ENCODE data around the gene ATF6.
"Not testable (repeated sequence)": the region's sequence is repeated elsewhere in the genome, so short reads cannot be mapped to it uniquely, and the experiment has no call there.

ATF6 gene, protein sequence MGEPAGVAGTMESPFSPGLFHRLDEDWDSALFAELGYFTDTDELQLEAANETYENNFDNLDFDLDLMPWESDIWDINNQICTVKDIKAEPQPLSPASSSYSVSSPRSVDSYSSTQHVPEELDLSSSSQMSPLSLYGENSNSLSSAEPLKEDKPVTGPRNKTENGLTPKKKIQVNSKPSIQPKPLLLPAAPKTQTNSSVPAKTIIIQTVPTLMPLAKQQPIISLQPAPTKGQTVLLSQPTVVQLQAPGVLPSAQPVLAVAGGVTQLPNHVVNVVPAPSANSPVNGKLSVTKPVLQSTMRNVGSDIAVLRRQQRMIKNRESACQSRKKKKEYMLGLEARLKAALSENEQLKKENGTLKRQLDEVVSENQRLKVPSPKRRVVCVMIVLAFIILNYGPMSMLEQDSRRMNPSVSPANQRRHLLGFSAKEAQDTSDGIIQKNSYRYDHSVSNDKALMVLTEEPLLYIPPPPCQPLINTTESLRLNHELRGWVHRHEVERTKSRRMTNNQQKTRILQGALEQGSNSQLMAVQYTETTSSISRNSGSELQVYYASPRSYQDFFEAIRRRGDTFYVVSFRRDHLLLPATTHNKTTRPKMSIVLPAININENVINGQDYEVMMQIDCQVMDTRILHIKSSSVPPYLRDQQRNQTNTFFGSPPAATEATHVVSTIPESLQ

DNA sequence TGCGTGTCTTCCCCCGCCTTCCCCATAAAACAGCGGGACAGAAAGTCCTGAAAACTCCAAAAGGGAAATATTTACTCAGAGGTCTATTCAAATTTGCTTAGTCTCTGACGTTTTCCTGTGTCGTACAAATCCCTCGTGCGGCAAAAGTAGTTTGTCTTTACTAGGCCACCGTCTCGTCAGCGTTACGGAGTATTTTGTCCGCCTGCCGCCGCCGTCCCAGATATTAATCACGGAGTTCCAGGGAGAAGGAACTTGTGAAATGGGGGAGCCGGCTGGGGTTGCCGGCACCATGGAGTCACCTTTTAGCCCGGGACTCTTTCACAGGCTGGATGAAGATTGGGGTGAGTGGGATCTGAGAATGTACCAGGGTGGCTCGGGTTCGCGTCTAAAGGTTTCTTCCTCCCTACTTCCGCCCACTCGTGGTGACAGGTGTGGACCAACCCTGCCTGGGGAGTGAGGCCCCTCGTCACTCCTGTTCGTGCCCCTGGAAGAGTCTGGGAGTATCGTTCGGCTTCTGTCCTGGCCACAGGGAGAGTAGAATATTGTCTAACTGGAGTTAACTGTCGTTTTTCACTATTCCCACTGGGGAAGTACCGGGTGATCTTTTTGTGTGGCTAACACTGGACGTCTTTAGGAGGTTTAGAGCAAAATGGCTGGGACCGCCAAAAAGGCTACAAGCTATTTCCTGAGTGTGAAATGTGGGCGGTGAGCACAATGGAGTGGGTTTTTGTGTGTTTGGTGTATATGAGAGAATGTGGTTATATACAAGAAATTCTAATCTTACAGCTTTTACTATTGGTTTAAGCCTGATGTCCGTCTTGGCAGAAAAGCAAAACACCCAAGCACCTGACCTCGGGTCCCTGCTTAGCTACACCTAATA is at the start of gene ATF6:
Gene ATF6 (plus strand): TSS at position 219 of the 880 bp plus-strand sequence. CDS start 41 bp downstream, at position 260.
- DNase-seq, result peak; percentile 93

DNA sequence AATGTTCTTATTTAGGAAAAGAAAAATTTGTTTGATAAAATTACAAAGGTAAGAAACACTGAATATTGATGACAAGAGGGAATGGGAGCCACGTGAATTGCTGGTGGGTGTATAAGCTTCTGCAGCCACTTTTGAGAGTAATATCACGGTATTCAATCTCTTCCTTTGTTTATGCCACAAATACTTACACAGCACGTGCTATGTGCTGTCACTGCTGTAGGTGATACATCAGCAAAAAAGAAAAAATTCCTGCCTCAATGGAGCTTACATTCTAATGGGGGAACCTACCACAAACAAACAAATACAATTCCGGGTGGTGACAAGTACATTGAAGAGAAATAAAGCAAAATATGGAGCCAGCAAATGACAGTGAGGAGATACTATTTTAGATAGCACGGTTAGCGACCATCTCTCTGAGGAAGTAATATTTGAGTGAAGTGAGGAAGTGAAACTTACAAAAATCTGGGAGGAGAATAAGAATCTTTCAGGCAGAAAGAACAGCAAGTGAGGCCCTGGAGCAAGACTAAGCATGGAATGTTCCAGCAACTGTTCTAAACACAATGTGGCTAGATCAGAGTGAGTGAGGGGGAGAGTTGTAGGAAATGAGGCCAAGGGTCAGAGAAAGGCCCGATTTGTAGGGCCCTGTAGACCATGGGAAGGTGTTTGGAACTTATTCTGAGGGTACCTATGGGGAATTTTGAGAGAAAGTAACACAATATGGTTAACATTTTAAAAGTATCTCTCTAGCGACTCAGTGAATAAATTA is 47.4 kb upstream of the ATF6 start:
- no peak for DNase-seq

DNA sequence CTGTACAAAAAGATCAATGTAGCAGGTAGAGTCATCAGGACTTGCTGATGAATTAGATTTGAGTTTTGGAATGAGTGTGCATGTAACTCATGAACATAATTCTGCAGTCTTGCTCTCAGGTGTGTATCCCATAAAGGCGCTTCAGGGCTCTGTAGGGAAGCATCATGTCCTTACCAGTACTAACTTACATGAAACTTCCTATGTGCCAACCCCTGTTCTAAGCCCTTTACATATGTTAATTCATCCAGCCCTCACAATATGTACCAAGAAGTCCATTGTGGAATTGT is 46.9 kb upstream of the ATF6 start:
- no peak for DNase-seq

DNA sequence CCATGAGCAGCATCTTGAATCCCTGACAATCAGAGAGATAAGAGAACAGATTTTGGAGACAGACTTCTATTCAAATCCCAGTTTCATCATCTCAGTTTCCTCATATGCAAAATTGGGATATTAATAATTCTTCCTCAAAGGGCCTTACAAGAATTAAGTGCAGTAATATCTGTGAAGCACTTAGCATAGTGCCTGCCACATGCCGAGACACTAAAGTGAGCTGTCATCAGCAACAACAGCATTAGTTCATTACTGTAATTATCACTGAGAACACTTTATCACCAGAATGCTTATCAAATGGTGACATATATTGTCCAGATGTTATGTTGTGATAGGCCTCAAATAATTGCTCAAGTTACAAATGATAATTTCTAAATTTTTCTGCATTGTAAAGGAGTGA is 45.7 kb upstream of the ATF6 start:
- DNase-seq, result no peak

DNA sequence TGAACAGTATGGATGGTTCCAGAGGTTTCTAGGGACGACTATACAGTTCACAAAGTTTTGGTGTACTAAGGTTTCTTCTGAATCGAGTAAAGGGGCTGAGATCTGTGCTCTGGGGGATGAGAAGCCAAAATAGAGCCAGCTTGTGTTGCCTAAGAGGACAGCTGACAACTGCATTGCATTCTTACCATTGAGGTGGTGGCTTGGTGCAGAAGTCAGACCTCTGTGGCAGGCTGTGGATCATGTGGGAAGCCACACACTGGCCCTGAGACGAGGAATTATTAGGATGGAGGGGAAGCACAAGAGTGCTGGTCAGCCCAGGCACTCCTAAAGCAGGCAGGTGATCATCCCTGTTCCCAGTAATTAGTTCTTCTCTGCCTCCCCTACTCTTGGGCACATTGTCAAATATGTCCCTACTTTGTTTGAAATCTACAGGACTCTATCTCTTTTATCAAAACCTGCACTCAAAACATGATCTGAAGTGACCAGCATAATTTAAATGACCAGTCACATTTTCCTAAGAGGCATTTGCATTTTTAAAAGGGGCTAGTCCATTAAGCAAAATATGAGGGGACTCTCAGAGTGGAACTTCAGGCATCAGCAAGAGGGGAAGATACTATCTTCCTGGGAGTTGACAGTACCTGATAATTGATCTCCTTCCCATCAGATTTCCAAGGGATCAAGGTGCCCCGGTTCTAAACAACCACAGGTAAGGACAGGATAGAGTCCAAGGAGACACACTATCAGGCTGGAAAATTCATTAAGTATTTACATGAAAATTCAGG is 45.0 kb upstream of the ATF6 start, which contains the start of gene FCRLB:
Gene FCRLB (plus strand): TSS at position 589 of the 782 bp plus-strand sequence. CDS start 1,129 bp downstream, outside the sequence.
- DNase-seq, result no peak

DNA sequence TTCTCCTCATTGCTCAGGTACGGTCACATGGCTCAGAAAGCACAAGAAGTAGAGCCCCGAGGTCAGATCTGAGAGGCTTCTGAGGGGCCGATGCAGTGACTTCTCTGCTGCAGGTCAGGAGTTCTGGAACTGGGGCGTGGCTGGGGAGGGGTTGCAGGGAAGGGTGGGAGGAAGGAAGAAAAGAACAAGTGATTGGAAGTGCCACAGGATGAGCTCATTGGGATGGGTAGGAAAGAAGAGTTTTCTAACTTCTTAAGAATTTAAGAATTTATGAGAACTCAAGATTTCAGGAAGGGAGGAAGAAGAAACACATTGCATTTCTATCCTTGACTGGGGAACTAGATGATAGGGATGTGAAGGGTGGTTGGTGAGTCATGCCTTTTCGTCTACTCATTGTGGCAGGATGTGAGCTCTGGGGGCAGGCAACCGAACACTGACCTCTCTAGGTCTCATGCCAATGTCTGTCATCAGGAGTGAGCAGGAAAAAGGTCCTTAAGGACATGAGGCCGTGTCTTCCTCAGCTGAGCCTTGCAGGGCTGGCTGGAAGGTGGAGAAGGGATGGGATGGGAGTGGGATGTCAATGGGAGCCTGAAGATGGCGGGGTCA is 44.3 kb upstream of the ATF6 start:
- peak; percentile 94 for DNase-seq

DNA sequence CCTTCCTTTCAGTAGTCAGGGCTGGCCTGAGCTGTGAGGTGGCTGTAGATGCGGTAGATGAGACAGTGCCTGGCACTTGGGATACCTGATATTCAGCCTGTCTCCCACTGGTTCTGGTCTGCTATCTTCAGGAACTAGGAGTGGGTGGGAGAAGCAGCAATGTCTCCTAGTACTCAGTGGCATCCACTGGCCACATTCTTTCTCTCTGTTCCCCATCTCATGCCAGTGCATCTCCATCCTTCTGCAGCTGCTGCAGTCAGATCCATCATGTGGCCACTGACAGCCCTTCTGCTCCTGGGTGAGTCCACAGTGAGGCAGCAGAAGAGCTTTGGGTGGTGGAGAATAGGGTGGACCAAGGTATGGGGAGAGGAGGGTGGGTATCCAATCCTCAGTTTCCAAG is 43.7 kb upstream of the ATF6 start:
- DNase-seq, result no peak

DNA sequence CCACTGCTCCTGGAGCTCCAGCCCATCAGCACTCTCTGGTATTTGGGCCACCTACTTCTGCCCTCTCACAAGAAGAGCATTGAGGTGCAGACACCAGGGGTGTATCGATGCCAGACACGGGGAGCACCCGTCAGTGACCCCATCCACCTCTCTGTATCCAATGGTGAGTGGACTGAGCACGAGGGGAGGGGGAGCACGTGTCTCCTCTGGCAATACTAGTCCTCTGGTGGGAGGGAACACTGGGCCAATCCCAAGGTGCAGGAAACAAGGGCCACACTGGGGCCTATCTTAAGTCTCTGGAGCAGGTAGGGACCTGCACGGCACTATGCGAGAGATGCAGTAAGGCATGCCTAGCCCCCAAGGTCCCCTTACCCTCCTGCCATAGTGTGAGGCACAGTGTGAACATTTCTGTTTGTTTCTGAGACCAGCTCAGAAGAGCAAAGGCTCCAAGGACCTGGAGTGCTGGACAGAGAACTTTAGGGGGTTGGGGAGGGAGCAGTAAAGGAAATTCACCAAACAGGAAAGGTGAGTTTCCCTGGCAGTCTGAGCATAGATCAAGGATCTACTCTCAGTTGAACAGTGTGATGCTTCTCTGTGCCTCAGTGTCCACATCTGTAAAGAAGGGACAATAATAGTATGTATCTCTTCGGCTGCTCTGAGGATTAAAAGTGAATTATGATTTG is 42.5 kb upstream of the ATF6 start:
- DNase-seq, result no peak

DNA sequence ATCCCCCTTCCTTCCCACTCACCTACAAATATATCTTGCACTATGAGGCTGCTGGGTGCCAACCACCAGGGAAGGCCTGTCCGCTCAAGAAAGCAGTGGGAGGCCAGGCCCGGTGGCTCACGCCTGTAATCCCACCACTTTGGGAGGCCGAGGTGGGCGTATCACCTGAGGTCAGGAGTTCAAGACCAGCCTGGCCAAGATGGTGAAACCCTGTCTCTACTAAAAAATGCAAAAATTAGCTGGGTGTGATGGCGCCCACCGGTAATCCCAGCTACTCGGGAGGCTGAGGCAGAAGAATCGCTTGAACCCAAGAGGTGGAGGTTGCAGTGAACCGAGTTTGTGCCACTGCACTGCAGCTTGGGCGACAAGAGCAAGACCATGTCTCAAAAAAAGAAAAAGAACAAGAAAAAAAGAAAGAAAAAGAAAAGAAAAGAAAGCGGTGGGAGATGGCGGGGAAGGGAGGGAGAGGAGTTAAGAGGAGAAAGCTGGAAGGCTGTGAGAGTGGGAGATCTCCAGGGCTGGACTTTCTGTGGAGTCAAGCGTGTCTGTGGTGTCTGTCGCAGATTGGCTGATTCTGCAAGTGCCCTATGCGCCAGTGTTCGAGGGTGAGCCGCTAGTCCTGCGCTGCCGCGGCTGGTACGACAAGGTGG is 40.7 kb upstream of the ATF6 start:
- DNase-seq, result not testable (repeated sequence)

DNA sequence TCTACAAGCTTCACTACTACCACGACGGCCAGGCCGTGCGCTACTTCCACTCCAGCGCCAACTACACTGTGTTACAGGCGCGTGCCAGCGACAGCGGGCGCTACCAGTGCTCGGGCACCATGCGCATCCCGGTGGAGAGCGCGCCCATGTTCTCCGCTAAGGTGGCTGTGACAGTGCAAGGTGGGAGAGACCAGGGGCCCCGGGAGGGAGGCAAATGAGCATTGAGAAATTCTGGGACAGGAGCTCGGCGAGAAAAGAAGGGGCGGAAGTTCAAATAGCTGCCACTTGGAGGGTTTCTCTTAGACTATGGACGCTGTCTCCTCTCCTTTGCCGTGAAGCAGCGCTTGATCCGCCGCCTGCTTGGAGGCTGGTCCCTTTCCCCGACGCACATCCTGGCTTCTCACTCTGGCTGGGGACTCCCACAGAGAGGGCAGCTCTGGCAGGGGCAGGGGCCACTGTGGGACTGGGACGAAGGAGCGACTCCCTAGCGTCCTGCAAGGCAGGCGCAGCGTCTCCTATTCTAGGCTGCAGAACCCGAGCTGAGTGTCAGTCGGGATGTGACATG is 40.1 kb upstream of the ATF6 start:
- peak; percentile 59 for DNase-seq

DNA sequence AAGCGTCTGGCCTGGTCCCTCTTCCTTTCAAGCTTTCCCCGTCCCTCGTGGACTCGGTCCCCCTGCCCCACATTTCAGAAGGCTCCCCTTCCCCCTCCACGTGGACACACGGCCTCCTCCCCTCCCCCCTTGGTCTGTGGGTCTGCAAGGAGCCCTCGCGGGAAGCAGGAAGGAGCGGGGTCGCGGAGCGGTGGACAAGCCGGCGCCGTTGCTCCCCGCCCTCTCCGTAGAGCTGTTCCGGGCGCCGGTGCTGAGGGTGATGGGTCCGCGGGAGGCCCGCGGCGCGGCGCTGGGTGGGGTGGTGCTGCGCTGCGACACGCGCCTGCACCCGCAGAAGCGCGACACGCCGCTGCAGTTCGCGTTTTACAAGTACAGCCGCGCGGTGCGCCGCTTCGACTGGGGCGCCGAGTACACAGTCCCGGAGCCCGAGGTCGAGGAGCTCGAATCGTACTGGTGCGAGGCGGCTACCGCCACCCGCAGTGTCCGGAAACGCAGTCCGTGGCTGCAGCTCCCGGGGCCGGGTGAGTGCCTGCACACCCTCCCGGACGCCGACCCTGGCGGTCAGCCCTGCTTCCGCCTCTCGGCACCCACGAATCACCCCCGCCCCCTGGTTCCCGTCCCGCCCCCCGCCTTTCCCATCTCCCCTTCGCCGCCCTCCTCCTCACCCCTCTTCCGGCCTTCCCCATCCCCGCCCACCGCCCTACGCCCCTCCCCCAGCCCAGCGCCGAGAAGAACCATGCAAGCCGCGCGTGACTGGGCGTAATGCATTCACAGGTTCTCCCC is 39.5 kb upstream of the ATF6 start:
- DNase-seq, result peak; percentile 87

DNA sequence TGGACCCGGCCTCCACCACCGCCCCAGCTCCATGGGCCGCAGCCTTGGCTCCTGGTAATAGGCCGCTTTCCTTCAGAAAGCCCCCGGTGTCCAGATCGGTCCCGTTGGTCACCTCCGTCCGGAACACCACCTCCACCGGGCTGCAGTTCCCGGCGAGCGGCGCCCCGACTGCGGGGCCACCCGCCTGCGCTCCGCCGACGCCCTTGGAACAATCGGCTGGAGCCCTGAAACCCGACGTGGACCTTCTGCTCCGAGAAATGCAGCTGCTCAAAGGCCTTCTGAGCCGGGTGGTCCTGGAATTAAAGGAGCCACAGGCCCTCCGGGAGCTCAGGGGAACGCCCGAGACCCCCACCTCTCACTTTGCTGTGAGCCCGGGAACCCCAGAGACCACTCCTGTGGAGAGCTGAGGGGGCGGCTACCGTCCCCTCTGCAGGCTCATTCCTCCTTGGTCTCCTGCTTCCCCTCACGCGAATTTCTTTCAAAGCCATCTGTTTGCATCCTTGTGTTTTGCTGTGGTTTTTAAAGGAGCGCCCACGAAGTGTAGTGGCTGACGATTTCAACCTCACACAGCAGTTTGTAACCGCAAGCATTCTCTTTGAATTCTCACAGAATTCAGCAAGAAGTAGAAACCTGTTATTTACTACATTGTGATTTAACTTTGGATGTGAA is 38.7 kb upstream of the ATF6 start:
- DNase-seq, result peak; percentile 86

DNA sequence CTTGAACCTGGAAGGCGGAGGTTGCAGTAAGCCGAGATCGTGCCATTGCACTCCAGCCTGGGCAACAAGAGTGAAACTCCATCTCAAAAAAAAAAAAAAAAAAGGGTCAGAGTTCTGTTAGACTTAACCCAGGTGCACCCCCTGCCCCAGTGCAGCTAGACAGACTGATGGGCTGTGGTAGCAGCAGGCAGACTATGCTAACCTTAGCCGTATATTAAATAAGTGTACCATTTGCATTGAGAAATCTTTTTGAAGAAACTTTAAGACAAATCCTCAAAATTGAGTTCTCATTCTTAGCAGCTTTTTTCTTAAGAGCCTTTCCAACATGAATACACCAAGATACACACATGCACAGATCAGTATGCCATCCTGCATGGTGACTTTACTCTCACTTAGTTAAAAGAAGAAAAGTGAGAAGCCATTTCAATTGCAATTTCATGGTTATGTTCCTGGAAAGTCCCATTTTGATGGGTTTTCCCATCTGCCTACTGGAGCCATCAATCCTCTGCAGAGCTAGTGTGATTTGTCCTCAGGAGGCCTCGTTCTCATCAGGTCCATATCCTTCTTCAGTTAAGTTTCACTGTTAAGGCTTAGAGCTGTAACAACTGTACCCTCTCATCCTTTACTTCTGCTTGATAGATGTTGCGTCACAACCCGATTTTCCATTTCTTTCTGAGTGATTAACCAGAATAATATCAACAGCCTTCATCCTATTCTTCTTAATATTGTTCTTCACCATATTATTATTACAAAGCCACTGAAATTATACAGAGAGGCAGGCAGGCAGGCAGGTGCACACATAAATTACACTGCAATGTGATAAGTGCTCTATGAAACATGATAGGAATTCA is 37.5 kb upstream of the ATF6 start:
- no peak for DNase-seq

DNA sequence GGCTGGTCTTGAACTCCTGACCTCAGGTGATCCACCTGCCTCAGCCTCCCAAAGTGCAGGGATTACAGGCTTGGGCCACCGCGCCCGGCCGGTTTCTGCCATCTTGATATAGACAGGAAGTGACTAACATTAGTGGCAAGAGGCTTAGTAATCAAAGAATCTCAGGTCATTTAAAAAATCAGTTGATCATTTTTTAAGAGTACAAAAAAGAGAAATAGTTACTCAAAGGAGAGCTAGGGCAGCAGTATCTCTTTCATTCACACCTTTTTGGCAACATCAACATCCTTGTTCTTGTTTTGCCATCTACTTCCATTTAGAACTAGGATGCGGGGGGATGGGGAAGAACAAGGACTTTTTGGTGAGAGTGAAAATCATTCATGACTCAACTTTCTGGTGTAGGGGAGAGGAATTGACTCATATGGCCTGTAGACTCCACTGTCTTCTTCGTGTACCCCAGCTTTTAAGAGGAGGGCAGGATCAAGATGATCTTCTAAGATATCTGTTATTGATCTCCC is 36.0 kb upstream of the ATF6 start:
- DNase-seq, result peak; percentile 77

DNA sequence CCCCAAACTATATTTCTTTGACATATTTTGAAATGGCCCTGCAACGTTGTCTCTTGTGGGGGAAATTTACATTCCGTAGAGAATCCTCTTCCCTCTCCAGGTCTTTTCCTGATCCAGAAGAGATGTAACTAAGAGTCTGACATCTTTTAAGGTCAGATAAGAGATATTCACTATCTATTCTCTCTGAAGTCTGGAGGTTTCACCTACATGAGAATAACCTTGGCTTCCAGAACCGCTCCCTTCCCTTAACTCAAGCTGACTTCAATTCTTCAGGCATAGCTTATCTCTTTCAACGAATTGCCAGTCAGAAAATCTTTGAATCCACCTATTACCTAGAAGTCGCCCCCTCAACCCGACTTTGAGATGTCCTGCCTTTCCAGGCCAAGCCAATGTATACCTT is 34.9 kb upstream of the ATF6 start:
- DNase-seq, result no peak

DNA sequence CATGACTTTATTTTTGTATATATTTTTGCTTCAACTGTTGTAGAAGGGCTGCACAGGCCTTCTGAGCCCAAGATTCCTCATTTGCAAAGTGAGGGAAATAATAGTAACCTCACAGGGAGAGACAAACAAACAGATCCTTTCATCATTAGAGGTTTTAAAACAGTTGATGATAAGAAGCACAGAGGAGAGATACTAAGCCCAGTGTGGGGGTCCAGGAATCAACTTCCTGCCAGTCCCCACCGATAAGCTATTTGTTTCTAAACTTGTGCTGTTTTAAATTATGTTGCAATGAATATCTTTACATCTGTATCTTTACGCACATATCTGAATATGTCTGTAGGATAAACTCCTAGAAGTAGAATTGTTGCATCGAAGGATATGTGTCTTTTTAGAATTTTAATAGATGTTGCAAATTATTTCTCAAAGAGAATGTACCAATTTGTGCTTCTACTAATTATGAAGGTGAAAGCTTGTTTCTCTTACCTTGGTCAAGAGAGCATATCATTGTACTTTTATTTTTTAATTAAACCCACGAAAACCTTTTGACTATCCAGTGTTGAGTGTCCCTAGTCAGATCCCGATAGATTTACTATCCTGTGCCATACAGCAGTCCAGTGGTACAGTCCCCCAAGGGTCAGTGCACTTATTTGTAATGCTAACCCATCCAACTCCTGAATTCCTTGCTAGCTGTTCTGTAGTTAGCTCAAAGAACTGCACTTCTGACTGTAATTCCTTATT is 34.0 kb upstream of the ATF6 start:
- DNase-seq, result no peak

DNA sequence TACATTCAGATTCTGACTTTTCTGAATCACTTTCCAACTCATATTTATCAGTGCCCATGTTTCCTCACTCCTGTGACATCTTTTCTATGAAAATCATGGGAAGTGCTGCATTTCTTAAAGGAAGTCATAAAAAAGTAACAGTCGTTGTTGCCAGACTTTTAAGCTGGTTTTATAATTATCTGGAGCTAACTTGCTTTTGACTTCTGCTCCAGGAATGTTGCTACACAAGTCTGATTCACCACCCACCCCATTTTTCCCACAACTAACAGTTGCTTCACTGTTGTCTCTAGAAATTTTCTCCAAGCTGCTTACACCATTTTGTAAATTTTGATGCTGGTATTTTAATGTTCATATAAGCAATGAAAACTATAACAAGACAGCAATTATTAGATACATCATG is 32.6 kb upstream of the ATF6 start:
- DNase-seq, result peak; percentile 92
